DOHH2 (cell line): Measurements from ENCODE around the gene GINS2.

Experiments used
- H3F3A ChIP-seq: fragments of 200-600 bp; sonication (generic), shearing (Covaris generic); 2 replicates; pipeline ENCODE4 v1.6.0; 2016; ENCODE audit warnings: antibody characterized with exemption, mild to moderate bottlenecking; ENCODE audit not compliant: control insufficient read depth, insufficient read depth
- H3K27ac ChIP-seq: fragments of 200-600 bp; sonication (generic); 2 replicates; pipeline ENCODE4 v1.5.1; 2014; ENCODE audit warnings: low read depth, mild to moderate bottlenecking, low read length, moderate library complexity
- H3K27me3 ChIP-seq: fragments of 200-600 bp; sonication (generic); 2 replicates; pipeline ENCODE4 v1.6.1; 2014; ENCODE audit warnings: mild to moderate bottlenecking, low read length, mixed read lengths; ENCODE audit not compliant: control insufficient read depth
- H3K36me3 ChIP-seq: fragments of 200-600 bp; sonication (generic); 2 replicates; pipeline ENCODE4 v1.6.1; 2014; ENCODE audit warnings: mild to moderate bottlenecking, low read length, moderate library complexity, mixed read lengths; ENCODE audit not compliant: control insufficient read depth
- H3K4me1 ChIP-seq: fragments of 200-600 bp; sonication (generic); 2 replicates; pipeline ENCODE4 v1.6.1; 2014; ENCODE audit warnings: mild to moderate bottlenecking, low read length, mixed read lengths; ENCODE audit not compliant: control insufficient read depth
- H3K4me2 ChIP-seq: fragments of 200-600 bp; sonication (generic); 2 replicates; pipeline ENCODE4 v1.6.0; 2014; ENCODE audit warnings: mild to moderate bottlenecking, low read length, moderate library complexity
- H3K4me3 ChIP-seq: fragments of 200-600 bp; sonication (generic); 2 replicates; pipeline ENCODE4 v1.5.1; 2014; ENCODE audit warnings: mild to moderate bottlenecking, low read length, mixed read lengths
- H3K79me2 ChIP-seq: fragments of 200-600 bp; sonication (generic); 2 replicates; pipeline ENCODE4 v1.6.1; 2014; ENCODE audit warnings: mild to moderate bottlenecking, low read length, mixed read lengths; ENCODE audit not compliant: control insufficient read depth
- H3K9me2 ChIP-seq: fragments of 200-600 bp; sonication (generic); replicated peaks from 2 replicates; pipeline ENCODE4 v1.6.1; 2014; ENCODE audit warnings: mild to moderate bottlenecking, low read length, mixed read lengths; ENCODE audit not compliant: control insufficient read depth
- H3K9me3 ChIP-seq: fragments of 200-600 bp; sonication (generic); 2 replicates; pipeline ENCODE4 v1.6.1; 2014; ENCODE audit warnings: antibody characterized with exemption, low read length, mixed read lengths; ENCODE audit not compliant: control insufficient read depth, insufficient read depth
- H4K20me1 ChIP-seq: fragments of 200-600 bp; sonication (generic); 2 replicates; pipeline ENCODE4 v1.6.0; 2014; ENCODE audit warnings: low read depth, mild to moderate bottlenecking, antibody characterized with exemption, low read length, moderate library complexity; ENCODE audit not compliant: control insufficient read depth, insufficient read depth
- EZH2phosphoT487 ChIP-seq: fragments of 200-600 bp; sonication (generic); IDR thresholded peaks from 2 replicates; pipeline ENCODE4 v1.6.1; 2017; ENCODE audit warnings: borderline replicate concordance, mild to moderate bottlenecking, antibody characterized with exemption, low read length, moderate library complexity, mixed read lengths
- TF ChIP-seq, protein P1 (sequence below): fragments of 200-600 bp; sonication (generic); IDR thresholded peaks from one replicate; pipeline ENCODE4 v1.5.1; 2014; ENCODE audit warnings: antibody characterized with exemption, mild to moderate bottlenecking, low read depth, low read length; ENCODE audit not compliant: poor library complexity, severe bottlenecking

GINS2 gene

DNA sequence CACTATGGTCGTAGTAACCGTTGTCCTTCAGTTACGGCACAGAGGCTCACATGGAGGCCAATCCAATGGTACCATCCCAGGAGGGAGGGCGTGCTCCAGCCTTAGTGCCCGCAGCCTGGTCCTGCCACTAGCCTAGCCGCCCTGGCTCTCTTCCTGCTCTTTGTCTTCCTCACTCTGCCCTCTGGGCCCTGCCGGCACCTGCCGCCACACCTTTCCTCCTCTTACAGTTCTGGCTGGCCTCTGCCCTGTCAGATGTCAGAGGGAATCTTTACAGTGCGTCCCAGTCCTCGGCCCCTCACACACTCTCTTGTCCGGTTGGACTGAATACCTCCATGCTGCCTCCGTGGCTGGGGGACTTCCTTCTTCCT, 23.4 kb downstream of the GINS2 start:
- no peaks in the 10 kb centered on the region for H3K4me1 ChIP-seq
- H3F3A ChIP-seq: no peaks in the 10 kb centered on the region
- TF ChIP-seq, protein P1, sequence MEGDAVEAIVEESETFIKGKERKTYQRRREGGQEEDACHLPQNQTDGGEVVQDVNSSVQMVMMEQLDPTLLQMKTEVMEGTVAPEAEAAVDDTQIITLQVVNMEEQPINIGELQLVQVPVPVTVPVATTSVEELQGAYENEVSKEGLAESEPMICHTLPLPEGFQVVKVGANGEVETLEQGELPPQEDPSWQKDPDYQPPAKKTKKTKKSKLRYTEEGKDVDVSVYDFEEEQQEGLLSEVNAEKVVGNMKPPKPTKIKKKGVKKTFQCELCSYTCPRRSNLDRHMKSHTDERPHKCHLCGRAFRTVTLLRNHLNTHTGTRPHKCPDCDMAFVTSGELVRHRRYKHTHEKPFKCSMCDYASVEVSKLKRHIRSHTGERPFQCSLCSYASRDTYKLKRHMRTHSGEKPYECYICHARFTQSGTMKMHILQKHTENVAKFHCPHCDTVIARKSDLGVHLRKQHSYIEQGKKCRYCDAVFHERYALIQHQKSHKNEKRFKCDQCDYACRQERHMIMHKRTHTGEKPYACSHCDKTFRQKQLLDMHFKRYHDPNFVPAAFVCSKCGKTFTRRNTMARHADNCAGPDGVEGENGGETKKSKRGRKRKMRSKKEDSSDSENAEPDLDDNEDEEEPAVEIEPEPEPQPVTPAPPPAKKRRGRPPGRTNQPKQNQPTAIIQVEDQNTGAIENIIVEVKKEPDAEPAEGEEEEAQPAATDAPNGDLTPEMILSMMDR: no peak
- TF ChIP-seq EZH2phosphoT487: no peak
- H3K79me2 ChIP-seq: no peaks in the 10 kb centered on the region
- no peaks in the 10 kb centered on the region for H3K9me3 ChIP-seq
- no peak overlapping the region for H3K27ac ChIP-seq
- no peak overlapping the region for H3K4me3 ChIP-seq
- H3K36me3 ChIP-seq: peaks cover 89% of the 10 kb centered on the region
- H3K9me2 ChIP-seq: no peaks in the 10 kb centered on the region
- H4K20me1 ChIP-seq: peaks cover 3% of the 10 kb centered on the region; the same call in 1 of the 2 replicates
- no peak overlapping the region for H3K4me2 ChIP-seq
- no peaks in the 10 kb centered on the region for H3K27me3 ChIP-seq

GRCh38 chr16:85664580-85665372, 24.0 kb downstream of the GINS2 start:
- no peaks in the 10 kb centered on the region for H3K9me2 ChIP-seq
- H3K27me3 ChIP-seq: no peaks in the 10 kb centered on the region
- peaks cover 89% of the 10 kb centered on the region for H3K36me3 ChIP-seq
- TF ChIP-seq, protein P1: no peak
- no peak for TF ChIP-seq EZH2phosphoT487
- H3F3A ChIP-seq: no peaks in the 10 kb centered on the region
- H4K20me1 ChIP-seq: peaks cover 3% of the 10 kb centered on the region; the same call in 1 of the 2 replicates
- H3K4me2 ChIP-seq: no peak overlapping the region
- no peaks in the 10 kb centered on the region for H3K4me1 ChIP-seq
- H3K9me3 ChIP-seq: no peaks in the 10 kb centered on the region
- H3K79me2 ChIP-seq: no peaks in the 10 kb centered on the region
- no peak overlapping the region for H3K27ac ChIP-seq
- no peak overlapping the region for H3K4me3 ChIP-seq

- H3K36me3 ChIP-seq: peaks cover 89% of the 10 kb centered on the region
- no peak overlapping the region for H3K4me2 ChIP-seq
- TF ChIP-seq, protein P1: no peak
- TF ChIP-seq EZH2phosphoT487: no peak
- peaks cover 3% of the 10 kb centered on the region; the same call in 1 of the 2 replicates for H4K20me1 ChIP-seq
- no peaks in the 10 kb centered on the region for H3K4me1 ChIP-seq
- no peak overlapping the region for H3K4me3 ChIP-seq
- H3K27ac ChIP-seq: no peak overlapping the region
- H3K27me3 ChIP-seq: no peaks in the 10 kb centered on the region
- no peaks in the 10 kb centered on the region for H3K79me2 ChIP-seq
- no peaks in the 10 kb centered on the region for H3F3A ChIP-seq
- no peaks in the 10 kb centered on the region for H3K9me3 ChIP-seq
- no peaks in the 10 kb centered on the region for H3K9me2 ChIP-seq
Measured at GRCh38 chr16:85663891-85664321, 24.8 kb downstream of the GINS2 start.
